Fibroblast of skin of scalp (primary cell): ENCODE results near the gene CCNL2.
"Not testable (repeated sequence)": the region's sequence is repeated elsewhere in the genome, so short reads cannot be mapped to it uniquely, and the experiment has no call there.

Experiments
- DNase-seq: peaks from one replicate; pipeline ENCODE4 v3.0.0-alpha.2; 2013

The CCNL2 gene

DNA sequence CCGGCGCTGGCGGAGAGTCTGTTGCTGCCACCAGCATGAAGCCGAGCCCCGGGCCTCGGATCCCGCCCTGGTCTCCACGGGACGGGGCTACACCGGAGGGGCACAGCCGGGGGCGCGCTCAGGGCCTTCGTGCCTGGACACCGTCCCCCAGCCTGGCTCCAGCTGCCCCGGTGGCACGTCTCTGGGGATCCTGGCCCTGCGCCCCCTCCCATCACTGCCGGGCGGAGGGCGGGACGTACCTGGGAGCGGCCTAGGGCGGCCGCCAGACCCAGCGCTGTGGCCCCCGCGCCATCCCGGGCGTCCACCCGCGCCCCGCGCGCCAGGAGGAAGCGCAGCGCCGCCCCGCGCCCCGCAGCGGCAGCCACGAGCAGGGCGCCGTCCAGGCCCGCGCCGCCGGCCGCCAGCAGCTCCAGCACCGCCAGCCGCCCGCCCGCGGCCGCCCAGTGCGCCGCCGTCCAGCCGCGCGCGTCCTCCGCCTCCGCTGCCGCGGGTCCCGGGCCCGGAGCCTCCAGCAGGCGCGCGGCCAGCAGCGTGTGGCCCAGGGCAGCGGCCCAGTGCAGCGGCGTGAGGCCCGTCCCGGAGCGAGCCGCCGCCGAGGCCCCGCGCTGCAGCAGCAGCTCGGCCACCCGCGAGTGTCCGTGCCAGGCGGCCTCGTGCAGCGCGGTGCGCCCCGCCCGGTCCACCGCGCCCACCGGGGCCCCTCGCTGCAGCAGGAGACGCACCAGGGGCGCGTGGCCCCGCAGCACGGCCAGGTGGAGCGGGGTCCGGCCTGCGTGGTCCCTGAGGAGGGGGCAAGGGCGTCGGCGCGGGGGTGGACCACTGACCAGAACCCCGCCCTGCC is 20.9 kb upstream of the CCNL2 start:
- DNase-seq, result no peak

DNA sequence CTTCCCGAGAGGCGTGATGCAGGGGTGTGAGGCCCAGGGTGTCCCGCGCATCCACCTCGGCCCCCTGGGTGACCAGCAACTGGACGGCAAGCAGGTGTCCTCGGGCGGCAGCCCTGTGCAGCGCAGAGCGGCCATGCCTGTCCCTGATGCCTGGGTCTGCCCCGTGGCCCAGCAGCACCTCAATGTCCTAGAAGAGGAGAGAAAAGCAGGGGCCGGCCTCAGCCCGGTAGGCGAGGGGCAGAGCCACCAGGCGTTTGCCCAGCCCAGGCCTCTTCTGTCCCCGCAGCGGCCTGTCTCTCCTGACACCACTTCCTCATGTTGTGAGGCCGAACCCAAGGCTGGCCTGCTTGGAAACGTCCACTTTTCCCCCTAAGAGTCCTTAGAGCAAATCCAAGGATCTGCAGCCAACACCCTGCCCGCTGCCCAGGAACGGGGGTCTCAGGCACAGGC is 20.3 kb upstream of the CCNL2 start:
- DNase-seq, result no peak

DNA sequence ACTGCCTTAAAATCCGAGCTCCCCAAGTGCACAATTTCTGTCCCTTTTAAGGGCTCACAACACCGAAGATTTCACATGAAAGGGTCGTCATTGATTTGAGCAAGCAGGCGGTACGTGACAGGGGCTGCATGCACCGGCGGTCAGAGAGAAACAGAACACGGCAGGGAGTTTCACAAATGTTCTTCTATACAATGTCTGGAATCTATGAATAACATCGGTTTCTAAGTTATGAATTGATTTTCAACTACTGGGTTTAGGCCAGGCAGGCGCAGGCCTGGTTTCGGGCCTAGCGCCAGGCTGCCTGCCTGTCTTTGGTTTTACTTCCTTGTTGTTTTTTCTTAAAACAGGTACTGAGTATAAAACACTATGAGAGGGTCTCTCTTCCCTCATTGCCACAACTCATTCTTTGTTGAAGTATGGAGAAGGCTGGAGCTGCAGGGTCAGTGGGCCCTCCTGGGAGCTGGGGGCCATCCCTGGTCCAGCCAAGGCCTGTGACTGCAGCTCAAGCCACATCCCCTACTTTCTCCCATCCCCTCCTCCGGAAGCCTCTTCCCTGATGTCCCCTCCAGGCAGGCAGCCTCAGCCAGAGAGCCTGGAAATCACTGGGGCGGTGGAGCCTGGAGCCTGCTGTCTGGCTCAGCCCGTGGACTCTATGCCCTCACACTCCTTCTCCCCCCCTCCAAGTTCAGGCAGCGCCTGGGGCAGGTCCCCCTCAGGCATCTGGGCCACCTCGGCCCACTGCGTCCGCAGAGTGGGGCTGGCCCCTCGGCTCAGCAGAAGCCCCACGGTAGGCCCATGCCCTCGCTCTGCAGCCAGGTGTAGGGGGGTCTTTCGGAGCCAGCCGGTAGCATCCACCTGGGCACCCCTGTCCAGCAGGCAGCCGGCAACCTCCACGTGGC is 19.6 kb upstream of the CCNL2 start:
- DNase-seq, result no peak

DNA sequence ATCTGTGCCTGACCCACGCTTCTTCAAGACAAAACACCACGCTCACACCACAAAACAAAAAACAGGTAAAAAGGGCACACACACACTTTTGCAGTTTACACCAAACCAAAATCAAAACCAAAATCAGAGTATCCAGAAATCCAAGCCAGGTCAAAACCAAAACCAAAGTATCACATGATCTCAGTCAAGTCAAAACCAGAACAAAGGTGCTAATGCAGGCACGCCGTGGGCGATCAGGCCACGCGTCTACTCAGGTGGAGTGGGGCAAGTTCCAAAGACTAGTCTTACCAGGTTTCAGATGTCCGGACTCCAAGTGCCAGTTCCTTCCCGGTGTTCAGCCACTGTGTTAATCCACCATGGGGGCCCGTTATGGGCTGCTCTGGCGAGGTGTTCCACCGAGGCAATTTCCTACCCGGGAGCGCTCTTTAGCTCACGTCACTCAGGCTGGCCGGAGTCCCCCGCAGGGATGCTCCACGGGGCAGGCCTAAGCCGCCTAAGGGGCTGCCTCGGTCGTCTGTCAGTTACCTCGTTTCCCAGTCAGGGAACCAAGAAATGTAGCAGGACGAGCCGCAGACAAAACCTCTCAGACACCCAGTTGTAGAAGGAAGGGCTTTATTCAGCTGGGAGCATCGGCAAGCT is 18.8 kb upstream of the CCNL2 start:
- DNase-seq, result not testable (repeated sequence)

DNA sequence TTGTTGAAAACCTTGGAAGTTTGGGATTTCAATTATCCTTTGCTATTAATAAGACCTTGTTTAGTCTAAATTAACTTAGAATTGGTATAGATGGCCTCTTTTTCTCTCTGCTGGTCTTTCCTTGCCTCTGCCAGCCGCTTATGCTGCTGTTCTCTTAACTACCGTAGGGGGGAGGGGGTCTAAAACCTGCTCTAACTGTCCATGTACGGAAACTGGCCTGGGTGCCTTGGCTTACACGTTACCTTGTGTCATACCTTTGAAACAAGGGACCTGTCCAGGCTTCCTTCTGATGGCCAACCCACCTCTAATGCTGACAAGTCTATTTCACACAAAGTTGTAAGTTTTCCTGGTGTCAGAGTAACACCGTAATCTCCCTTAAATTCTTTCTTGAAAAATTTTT is 18.3 kb upstream of the CCNL2 start:
- not testable (repeated sequence) for DNase-seq

DNA sequence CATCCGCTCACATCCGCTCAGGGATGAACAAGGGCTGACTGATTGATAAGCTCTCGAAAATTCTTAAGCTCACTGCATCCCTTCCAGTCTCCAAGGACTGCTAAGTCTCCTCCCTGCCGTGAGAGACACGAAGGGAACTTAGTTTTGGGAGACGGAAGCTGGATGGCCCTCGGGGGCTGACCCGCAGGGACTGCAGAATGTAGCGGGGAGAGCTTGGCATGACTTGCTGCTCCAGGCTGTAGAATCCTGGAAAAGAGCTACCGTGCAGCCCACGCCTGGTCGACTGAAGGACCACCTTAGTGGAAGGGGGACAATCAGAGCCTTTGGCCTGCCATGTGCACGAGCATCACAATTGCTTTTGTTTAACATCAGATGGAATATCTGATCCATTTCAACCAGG is 16.6 kb upstream of the CCNL2 start:
- DNase-seq, result no peak

DNA sequence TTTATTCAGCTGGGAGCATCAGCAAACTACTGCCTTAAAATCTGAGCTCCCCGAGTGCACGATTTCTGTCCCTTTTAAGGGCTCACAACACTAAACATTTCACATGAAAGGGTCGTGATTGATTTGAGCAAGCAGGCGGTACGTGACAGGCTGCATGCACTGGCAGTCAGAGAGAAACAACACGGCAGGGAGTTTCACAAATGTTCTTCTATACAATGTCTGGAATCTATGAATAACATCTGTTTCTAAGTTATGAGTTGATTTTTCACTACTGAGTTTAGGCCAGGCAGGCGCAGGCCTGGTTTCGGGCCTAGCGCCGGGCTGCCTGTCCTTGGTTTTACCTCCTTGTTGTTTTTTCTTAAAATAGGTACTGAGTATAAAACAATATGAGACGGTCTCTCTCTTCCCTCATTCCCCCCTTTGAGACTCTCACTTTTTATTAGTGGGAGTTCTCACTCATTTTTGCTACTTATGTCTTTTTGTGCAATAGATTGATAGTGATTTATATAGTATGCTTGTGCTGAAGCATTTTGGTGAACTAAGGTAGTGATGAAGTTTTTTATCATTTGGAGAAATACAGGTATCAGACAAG is 13.3 kb upstream of the CCNL2 start:
- DNase-seq, result peak; percentile 26

DNA sequence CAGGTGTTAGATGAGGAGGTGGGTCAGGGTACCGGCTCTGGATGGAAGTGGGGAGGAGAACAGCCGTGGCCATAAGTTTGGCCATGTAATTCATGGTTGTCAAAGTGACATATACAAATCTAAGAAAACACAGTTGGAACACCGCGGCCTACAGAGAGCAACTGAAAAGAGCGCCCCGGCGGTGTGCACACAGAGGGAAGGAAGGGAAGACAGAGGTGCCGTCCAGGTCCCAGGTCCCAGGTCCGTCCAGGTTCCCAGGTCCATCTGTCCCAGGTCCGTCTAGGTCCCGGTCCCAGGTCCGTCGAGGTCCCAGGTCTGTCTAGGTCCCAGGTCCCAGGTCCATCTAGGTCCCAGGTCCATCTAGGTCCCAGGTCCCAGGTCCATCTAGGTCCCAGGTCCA is 12.5 kb upstream of the CCNL2 start:
- DNase-seq, result no peak

DNA sequence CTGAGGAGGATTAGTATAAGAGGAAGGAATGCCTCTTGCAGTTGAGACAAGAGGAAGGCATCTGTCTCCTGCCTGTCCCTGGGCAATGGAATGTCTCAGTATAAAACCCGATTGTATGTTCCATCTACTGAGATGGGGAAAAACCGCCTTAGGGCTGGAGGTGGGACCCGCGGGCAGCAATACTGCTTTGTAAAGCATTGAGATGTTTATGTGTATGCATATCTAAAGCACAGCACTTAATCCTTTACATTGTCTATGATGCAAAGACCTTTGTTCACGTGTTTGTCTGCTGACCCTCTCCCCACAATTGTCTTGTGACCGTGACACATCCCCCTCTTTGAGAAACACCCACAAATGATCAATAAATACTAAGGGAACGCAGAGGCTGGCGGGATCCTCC is 11.1 kb upstream of the CCNL2 start:
- not testable (repeated sequence) for DNase-seq

DNA sequence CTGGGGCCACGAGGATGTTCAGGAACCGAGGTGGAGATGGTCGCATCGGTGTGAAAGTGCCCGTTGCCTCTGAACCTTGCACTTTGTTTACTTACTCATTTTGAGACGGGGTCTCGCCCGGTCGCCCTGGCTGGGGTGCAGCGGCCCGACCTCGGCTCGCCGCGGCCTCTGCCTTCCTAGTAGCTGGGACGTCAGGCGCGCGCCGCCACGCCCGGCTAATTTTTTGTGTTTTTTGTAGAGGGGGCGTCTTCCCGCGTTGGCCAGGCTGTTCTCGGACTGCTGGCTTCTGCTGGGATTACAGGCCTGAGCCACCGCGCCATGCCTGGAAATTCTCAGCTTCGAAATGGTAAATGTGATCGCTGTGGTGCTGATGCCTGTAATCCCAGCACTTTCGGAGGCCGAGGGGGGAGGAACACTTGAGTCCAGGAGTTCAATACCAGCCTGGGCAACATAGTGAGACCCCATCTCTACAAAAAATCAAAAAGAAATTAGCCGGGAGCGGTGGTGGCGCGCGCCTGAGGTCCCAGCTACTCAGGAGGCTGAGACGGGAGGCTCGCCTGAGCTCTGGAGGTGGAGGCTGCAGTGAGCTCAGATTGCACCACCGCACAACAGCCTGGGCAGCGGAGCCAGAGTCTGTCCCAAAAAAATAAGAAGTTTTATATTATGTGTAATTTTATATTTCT is 8.6 kb upstream of the CCNL2 start:
- peak; percentile 24 for DNase-seq

DNA sequence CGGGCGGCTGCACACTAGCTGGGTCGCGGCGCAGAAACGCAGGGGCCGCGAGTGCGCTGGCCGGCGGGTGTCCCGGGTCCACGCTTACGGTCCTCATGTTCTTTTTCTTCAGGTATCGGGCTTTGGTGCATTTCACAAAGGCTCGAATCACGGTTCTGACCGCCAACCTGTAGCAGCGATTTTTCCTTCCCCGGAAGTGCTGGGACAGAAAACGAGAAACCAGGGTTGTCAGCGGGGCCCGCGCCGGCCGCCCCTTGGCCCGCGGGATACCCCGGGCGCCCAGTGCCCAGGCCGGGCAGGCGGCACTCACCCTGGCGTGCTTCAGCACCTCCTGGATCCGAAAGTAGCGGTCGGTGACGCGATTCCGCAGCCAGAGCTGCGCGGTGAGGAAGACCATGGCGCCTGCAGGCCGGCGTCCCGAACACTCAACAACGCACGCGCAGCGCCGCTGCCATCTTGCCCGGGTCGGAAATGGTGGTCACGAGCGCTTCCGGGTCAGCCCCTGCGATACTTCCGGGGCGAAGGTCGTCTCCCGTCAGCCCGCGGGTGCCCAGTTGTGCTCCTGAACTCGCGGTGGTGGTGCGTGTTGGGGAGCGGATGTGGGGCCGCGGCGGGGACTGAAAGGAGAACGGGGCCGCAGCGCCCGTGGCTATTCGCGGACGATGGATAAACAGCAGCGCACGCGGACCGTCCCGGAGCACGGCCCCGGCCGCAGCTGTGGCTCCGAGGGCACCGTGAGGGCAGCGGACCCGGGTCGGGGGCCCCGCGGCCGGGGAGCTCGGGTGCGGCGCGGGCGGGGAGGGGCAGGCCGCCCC is 7.9 kb upstream of the CCNL2 start, which contains the start of gene MRPL20:
TSS of gene MRPL20 (minus strand) at position 473 of the 815 bp plus-strand sequence. CDS start at position 397, 76 bp downstream.
- peak; percentile 91 for DNase-seq

DNA sequence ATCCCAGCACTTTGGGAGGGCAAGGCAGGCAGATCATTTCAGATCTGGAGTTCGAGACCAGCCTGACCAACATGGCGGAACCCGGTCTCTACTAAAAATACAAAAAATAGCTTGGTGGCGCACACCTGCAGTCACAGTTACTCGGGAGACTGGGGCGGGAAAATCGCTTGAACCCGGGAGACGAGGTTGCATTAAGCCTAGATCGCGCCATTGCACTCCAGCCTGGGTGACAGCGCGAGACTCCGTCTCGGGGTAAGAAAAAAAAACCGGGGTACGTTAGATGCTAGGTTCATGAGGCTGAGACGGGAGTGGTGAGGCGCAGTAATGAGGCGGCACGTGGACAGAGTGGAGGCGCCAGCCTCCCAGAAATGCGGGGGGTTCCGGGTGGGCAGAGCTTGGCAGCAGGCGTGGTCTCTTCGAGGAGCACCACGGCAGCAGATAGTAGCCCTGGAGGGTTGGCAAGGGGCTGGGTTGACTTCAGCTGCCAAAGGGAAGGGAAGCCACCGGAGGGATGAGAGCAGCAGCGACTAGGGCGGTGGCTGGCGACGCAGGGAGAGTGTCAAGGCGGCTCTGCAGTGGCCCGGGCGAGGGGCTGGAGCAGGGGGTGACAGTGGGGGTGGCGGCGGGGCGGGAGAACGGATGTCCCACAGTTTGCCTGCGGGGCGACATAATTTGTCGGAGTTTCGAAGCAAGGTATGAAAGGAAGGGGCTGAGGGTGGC is 7.1 kb upstream of the CCNL2 start:
- no peak for DNase-seq

DNA sequence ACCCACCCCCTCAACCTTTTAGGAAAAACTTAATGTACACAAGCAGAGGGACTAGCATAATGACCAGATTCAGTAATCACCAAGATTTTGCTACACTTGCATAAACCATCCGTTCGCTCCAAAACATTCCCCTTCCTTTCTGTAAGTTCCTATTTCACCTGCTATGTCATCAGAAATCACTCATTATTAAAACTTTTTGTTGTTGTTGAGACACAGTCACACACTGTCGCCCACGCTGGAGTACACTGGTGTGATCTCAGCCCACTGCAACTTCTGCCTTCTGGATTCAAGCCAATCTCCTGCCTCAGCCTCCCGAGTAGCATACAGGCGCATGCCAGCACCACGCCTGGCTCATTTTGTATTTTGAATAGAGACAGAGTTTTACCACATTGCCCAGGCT is 4.5 kb upstream of the CCNL2 start:
- no peak for DNase-seq

DNA sequence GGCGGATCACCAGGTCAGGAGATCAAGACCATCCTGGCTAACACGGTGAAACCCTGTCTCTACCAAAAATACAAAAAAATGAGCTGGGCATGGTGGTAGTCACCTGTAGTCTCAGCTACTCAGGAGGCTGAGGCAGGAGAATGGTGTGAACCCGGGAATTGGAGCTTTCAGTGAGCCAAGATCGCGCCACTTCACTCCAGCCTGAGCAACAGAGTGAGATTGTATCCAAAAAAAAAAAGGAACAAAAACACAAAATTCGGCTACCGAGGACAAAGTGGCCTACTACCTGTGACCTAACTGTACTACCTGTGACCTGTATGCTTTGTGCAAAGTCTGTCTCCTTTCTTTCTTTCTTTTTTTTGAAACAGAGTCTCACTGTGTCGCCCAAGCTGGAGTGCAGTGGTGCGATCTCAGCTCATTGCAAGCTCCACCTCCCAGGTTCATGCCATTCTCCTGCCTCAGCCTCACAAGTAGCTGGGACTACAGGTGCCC is 3.8 kb upstream of the CCNL2 start:
- DNase-seq, result not testable (repeated sequence)

DNA sequence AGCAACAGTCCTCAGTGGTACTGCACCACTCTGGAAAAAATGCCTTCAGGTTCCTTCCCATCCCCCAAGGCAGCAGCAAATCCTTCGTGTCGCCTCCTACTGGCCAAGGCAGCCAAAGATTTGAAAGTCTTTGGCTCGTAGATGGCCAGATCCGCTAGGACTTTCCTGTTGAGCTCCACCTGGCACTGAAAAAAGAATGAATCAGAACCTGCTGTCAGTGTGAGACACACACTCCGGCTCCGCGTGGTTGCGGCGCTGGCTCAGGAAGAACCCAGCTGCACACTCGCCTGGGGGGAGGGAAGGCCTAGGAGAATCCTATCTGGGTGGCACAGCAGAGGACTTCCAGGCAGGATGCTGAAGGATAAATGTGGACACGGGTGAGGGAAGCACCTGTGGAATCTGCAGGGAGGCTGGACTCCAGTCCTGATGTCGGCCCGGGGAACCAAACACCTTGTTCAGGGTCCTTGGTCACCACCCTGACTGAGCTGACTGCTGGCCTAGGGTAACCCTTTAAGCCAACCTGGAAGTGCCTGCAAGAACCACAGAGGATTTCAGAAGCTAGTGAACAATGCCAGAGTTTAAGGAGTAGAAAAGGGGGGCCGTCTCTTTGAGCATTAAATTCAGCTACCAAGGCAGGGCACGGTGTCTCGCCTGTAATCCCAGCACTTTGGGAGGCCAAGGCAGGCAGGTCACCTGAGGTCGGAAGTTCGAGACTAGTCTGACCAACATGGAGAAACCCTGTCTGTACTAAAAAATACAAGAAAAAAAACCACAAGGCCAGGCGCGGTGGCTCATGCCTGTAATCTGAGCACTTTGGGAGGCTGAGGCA is 3.2 kb upstream of the CCNL2 start:
- DNase-seq, result peak; percentile 59

DNA sequence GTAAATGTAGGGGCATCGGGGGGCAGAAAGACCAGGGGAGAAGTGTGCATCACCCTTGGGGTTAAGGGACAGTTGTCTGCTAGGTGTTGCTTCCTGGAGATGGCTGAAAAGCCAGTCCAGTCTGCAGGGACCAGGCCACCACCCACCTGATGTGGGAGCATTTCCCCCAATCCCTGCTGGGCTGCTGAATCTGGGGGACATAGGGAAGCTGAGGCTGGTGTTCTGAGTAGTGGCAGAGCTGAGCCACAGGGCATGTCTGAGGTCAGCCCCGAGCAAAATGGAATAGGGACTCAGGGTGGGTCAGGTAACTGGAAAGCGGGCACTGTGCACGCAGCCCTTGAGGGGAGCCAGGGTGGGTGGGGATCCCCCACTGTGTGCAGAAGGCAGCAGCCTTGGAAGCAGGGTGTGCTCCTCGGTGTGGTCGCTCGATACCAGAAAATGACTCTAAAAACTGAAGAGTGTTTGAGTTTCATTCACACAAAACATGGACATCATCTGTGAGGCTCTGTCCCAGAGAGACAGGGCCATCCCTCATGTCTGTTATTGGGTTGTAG is 2.4 kb upstream of the CCNL2 start:
- DNase-seq, result no peak

DNA sequence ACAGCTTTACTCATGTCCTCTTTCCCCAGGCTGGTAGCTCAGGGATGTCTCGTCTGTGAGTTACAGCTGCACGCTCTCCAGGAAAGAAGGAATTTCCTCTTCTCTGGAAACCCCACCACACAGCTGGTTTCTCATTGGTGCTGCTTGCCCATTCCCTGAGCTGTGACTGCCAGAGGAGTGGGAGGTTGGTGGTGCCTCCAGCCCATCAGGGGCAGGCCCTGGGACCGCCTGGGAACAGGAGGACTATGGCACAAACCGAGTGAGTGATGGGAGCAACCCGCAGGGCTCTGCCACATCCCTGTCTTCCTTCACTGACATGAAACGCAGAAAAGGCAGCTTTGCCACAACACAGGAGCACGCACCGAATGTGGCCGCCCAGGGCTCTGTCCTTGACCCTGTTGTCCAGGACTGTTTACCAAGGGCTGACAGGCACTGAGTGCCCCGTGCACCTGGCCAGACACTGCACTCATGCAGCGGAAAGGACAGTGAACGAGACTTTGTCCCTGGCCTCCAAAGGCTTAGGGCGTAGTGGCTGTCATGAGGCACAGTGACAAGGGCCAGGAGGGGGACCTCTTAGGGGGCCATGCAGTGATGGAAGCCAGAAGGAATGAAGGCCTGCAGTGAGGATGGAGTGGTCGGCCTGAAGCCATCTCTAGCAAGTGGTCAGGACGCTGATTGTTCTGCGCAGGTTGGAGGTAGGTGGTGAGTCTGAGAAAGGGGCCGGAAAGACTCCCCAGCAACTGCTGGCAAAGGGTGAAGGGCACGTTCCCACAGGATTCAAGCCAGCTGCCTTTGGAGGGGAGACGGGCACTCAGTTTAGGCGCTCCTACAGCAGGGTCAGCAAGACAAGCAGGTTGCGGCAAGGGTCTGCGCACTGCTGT is 1.7 kb upstream of the CCNL2 start:
- DNase-seq, result no peak
